ENCODE data around the gene GDI1. TPM values are rescaled to one million over a fixed set of nuclear protein-coding genes. Genes with fewer than 3 reads are reported as not detected.

Gene GDI1
- total and polyA plus RNA-seq, 9 of the 15 experiments (the other 6 are each of a cell fraction or from before 2014, with no cell fraction given): 0.97 to 82.6 (median 37.5) TPM

GRCh38 chrX:154401045-154401799, 35.7 kb upstream of the GDI1 start (continued):
- no peak for TF ChIP-seq ZNF75A (CRISPR knock-in tag; IDR thresholded peaks at IDR 0.05)
- TF ChIP-seq, protein P1, sequence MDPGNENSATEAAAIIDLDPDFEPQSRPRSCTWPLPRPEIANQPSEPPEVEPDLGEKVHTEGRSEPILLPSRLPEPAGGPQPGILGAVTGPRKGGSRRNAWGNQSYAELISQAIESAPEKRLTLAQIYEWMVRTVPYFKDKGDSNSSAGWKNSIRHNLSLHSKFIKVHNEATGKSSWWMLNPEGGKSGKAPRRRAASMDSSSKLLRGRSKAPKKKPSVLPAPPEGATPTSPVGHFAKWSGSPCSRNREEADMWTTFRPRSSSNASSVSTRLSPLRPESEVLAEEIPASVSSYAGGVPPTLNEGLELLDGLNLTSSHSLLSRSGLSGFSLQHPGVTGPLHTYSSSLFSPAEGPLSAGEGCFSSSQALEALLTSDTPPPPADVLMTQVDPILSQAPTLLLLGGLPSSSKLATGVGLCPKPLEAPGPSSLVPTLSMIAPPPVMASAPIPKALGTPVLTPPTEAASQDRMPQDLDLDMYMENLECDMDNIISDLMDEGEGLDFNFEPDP (CRISPR knock-in tag; IDR thresholded peaks at IDR 0.05): peak; percentile 88; the same call in 1 of the 2 replicates
- TF ChIP-seq CBFA2T2 (conservative IDR thresholded peaks at IDR 0.05): no peak
- no peak for TF ChIP-seq EHMT2 (IDR thresholded peaks at IDR 0.05)
- no peak; the same call in 1 of the 2 replicates for TF ChIP-seq ZNF143 (CRISPR knock-in tag; IDR thresholded peaks at IDR 0.05)
- no peak for TF ChIP-seq NUFIP1 (IDR thresholded peaks at IDR 0.05; ENCODE audit: partially characterized antibody)
- peak; percentile 49 for TF ChIP-seq SMAD1 (IDR thresholded peaks at IDR 0.05; ENCODE audit: low read depth, low read length, partially characterized antibody)
- no peak; the same call in 1 of the 2 replicates for TF ChIP-seq CEBPG (CRISPR knock-in tag; IDR thresholded peaks at IDR 0.05)
- no peak for TF ChIP-seq CEBPG (tag; conservative IDR thresholded peaks at IDR 0.05 in 1 of 2, IDR thresholded peaks at IDR 0.05 in 1 of 2)
- no peak for TF ChIP-seq HDAC8 (tag; IDR thresholded peaks at IDR 0.05)
- peak; percentile 56 for TF ChIP-seq MAX (CRISPR knock-in tag; IDR thresholded peaks at IDR 0.05)
- no peak for TF ChIP-seq FOXA1 (IDR thresholded peaks at IDR 0.05; ENCODE audit: borderline replicate concordance)
- TF ChIP-seq FOXJ2 (tag; IDR thresholded peaks at IDR 0.05): no peak
- TF ChIP-seq DIDO1 (tag; IDR thresholded peaks at IDR 0.05; ENCODE audit: low read depth): no peak
- no peak for TF ChIP-seq CBX2 (IDR thresholded peaks at IDR 0.05; ENCODE audit: insufficient read depth, low read length, poor library complexity, severe bottlenecking)
- TF ChIP-seq MAFF (IDR thresholded peaks at IDR 0.05; ENCODE audit: low read length): peak; percentile 10; the same call in 1 of the 2 replicates
- no peak for TF ChIP-seq E2F4 (CRISPR knock-in tag; IDR thresholded peaks at IDR 0.05; ENCODE audit: low read depth)
- no peak for TF ChIP-seq BRD4 (IDR thresholded peaks at IDR 0.05)
- TF ChIP-seq, protein P2, sequence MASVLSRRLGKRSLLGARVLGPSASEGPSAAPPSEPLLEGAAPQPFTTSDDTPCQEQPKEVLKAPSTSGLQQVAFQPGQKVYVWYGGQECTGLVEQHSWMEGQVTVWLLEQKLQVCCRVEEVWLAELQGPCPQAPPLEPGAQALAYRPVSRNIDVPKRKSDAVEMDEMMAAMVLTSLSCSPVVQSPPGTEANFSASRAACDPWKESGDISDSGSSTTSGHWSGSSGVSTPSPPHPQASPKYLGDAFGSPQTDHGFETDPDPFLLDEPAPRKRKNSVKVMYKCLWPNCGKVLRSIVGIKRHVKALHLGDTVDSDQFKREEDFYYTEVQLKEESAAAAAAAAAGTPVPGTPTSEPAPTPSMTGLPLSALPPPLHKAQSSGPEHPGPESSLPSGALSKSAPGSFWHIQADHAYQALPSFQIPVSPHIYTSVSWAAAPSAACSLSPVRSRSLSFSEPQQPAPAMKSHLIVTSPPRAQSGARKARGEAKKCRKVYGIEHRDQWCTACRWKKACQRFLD (CRISPR knock-in tag; IDR thresholded peaks at IDR 0.05): no peak
- TF ChIP-seq SIN3B (IDR thresholded peaks at IDR 0.05; ENCODE audit: low read depth): no peak
- TF ChIP-seq ZNF79 (CRISPR knock-in tag; IDR thresholded peaks at IDR 0.05; ENCODE audit: low read depth): no peak
- 0 out of 2 replicates have a peak, but pooled peaks have one; percentile 46 for TF ChIP-seq ZNF830 (CRISPR knock-in tag; IDR thresholded peaks at IDR 0.05)
- no peak for TF ChIP-seq KDM1A (IDR thresholded peaks at IDR 0.05)
- TF ChIP-seq ZNF699 (CRISPR knock-in tag; IDR thresholded peaks at IDR 0.05; ENCODE audit: insufficient replicate concordance): no peak
- no peak for TF ChIP-seq NBN (IDR thresholded peaks at IDR 0.05; ENCODE audit: low read depth)
- TF ChIP-seq ZNF282 (CRISPR knock-in tag; IDR thresholded peaks at IDR 0.05): peak; percentile 84
- no peak for TF ChIP-seq HNRNPH1 (optimal IDR thresholded peaks at IDR 0.05; ENCODE audit: low read depth, low read length)
